Stimulated activated CD8-positive, alpha-beta memory T cell treated with anti-CD3 and anti-CD28 coated beads, Interleukin-7, amount 100 ng/mL, for 48 hours (primary cell): Measurements from ENCODE around the gene BRAF.
"Not testable (repeated sequence)": the region's sequence is repeated elsewhere in the genome, so short reads cannot be mapped to it uniquely, and the experiment has no call there.

Experiments used
- DNase-seq, 2 donors: peaks; one replicate each; pipeline ENCODE4 v3.0.0-alpha.2; 2020; ENCODE audit warnings: low read depth in 1 of 2; ENCODE audit errors: extremely low read depth in 1 of 2

Gene BRAF

DNA sequence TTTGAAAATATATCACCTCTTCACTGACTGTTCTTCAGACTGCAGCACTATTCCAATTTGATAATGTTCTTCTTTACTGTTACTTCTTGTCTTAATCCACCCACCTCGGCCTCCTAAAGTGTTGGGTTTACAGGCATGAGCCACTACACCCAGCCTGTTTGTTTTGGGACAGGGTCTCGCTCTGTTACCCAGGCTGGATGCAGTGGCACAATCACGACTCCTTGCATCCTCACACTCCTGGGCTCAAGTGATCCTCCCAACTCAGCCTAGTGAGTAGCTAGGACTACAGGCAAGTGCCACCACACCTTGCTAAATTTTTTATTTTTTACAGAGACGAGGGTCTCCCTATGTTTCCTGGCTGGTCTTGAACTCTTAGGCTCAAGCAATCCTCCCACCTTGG is 150.4 kb downstream of the BRAF start:
- no peak for DNase-seq

DNA sequence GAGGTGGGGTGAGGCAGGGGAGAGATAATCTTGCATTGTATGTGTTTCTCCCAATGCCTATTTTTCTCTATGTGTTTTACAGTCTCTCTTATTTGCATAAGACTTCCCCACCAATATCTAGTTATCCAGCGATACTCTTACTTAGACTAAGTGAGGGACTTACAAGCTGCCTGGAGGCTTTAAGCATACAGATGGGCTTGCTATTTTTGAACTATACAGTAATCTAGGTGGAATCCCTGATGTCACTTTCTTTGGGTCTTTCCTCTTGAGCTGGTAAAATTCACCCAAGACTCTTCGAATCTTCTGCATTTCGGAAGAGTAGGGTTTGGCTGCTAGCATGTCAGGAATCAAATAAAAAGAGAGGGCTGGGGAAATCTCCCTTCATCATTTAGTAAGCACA is 151.6 kb downstream of the BRAF start:
- DNase-seq: no peak

DNA sequence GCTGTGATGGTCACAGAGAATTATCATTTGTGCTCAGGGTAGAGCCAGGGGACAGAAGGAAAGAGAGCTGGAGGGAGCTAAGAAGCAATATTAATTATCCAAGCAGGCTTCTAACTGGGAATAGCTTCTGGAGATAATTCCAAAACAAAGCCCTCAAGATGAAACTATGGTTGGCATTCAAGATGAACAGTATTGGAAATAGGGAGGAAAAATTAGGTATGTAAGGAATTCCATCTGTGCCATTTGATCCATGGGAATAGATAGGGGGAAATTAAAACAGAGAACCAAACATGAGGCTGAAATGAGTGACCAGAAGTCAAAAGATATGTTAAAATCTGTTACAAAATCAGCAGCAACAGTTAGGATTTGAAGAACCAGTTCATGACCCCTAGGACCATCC is 152.9 kb downstream of the BRAF start:
- no peak for DNase-seq

- no peak for DNase-seq
Measured at GRCh38 chr7:140769852-140770251, 154.9 kb downstream of the BRAF start.

DNA sequence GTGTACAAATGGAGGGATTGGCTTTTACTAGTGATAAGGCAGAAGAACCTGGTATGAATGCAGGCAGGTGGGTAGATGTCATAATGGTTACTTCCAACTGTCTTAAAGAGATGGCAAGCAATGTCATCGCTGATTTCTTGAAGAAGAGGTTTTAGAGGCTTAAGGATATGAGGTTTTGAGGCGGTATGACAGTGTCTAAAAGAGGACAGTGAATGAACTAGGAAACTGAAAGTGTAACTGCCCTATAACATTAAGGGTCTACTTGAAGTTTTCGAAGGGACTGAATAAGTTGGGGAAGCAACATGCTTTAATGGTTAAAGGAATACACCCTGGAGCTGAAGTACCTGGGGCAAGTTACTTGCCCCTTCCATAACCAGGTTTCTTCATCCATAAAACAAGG is 157.3 kb downstream of the BRAF start:
- no peak for DNase-seq

DNA sequence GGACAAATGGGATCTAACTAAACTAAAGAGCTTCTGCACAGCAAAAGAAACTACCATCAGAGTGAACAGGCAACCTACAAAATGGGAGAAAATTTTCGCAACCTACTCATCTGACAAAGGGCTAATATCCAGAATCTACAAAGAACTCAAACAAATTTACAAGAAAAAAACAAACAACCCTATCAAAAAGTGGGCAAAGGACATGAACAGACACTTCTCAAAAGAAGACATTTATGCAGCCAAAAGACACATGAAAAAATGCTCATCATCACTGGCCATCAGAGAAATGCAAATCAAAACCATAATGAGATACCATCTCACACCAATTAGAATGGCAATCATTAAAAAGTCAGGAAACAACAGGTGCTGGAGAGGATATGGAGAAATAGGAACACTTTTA is 159.3 kb downstream of the BRAF start:
- not testable (repeated sequence) for DNase-seq

GRCh38 chr7:140763166-140763565 is 161.6 kb downstream of the BRAF start:
- DNase-seq: not testable (repeated sequence)

GRCh38 chr7:140761375-140761774 is 163.4 kb downstream of the BRAF start:
- not testable (repeated sequence) for DNase-seq

GRCh38 chr7:140754506-140754905 is 170.2 kb downstream of the BRAF start:
- DNase-seq: no peak

DNA sequence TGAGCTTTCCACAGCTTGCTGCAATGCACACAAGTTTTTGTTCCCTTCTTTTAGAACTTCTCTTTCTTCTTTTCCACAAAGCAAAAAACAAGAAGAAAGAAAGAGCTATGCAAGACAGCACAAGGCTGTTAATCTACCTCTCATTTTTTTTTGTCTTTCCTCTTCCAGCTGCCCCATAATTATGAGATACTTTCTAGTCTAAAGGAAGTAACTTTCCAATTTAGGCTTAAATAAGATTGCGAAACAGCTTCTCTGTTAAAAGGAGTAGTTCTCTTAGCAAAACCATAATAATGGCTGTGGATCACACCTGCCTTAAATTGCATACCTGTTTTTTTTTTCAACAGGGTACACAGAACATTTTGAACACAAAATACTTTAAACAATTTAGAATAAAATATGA is 172.2 kb downstream of the BRAF start:
- DNase-seq: no peak

- no peak for DNase-seq
Measured at GRCh38 chr7:140746751-140747150, 178.0 kb downstream of the BRAF start.

GRCh38 chr7:140745266-140746058 is 179.3 kb downstream of the BRAF start:
- DNase-seq: no peak

DNA sequence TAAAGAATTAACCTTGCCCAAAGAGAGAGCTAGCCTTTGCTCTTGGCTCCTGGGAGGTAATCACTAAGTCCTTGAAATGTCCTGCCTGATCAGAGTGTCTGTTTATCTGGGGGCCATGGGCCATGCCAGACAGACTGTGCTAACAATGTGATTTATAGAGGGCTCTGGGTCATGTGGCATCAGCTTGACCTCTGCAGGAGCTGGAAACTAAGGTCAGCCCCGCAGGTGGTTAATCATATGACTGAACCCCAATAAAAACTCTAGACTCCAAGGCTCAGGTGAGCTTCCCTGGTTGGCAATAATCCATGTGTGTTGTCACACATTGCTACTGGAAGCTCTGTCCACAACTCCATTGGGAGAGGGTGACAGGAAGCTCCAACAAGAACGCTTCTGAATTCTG is 180.7 kb downstream of the BRAF start:
- DNase-seq: no peak

GRCh38 chr7:140743255-140743654 is 181.5 kb downstream of the BRAF start:
- DNase-seq: not testable (repeated sequence)

GRCh38 chr7:140738280-140738679 is 186.4 kb downstream of the BRAF start:
- DNase-seq: no peak

- DNase-seq: no peak
Measured at GRCh38 chr7:140734729-140735128, 190.0 kb downstream of the BRAF start.

- no peak for DNase-seq
Measured at GRCh38 chr7:140734096-140734495, 190.6 kb downstream of the BRAF start.

DNA sequence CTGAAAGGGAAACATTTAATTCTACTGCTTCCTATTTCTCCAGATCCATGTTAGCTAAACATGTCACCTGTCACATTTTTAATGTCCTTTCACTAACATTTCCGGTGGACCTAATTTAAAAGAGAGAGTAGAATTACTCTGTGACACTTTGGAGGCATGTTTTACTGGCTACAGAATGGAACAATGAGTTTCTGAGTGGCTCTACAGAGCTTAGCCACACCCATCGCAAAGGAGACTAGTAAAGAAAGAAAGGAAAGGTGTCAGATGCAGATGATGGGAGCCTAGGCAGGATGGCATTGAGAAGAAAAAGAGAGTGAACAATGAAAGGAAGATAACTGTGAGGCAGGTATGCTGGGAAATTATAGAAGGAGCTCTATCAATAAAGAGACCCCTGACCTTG is 192.3 kb downstream of the BRAF start:
- DNase-seq: no peak

DNA sequence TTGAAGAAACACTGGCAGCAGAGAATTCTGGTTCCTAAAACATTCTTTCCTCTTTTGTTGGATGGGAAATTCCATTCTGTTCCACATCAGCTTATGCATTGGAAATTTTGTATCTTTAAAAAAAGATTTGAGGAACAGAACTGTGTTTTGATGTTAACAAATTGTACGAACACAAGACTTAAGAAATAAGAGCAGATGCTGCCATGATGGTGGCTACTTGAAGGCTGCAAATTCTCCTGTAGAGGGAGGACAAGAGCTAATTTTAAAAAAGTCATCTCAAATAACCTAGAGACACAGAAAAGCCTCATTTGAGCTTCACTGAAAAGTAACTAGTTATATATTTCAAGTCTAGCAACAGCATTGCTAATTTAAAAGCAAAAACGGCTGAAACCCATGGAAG is 198.4 kb downstream of the BRAF start:
- DNase-seq: no peak

- no peak for DNase-seq
Measured at GRCh38 chr7:140724706-140725105, 200.0 kb downstream of the BRAF start.

GRCh38 chr7:140723574-140723973 is 201.2 kb downstream of the BRAF start:
- DNase-seq: no peak

GRCh38 chr7:140723006-140723405 is 201.7 kb downstream of the BRAF start:
- DNase-seq: peak in 1 of 2 donors; percentile 25

DNA sequence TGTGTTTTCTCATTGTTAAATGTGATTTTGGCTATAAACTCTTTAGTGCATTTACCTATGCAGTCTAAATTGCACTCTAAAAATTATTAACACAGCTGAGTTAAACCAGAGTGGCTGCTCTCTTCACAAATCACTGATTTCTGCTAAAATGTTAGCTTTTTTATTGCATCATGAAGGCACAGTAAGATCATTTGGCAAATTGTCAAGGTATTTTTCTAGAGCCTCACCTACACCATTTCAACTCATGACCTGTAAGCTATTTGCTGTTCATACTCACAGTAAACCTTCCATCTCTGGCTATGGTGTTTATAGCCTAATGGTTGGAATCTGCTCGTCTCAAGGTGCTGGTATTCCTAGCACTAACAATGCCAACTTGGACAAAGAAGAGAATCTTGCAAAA is 202.5 kb downstream of the BRAF start:
- no peak for DNase-seq
